C4-2B (cell line): Measurements from ENCODE around the gene TMEM72.

Source experiments
- CTCF ChIP-seq: fragments of 450-650 bp; conservative IDR thresholded peaks from 2 replicates; pipeline ENCODE4 v1.5.1; 2017; ENCODE audit warnings: mild to moderate bottlenecking
- ZFX ChIP-seq: fragments of 450-650 bp; IDR thresholded peaks from 2 replicates; pipeline ENCODE4 v1.6.1; 2017

- TF ChIP-seq CTCF, result no peak
- no peak for TF ChIP-seq ZFX
Measured at GRCh38 chr10:44917848-44918247, 6.7 kb downstream of the TMEM72 start.
